ENCODE data around the gene PEA15.

DNA sequence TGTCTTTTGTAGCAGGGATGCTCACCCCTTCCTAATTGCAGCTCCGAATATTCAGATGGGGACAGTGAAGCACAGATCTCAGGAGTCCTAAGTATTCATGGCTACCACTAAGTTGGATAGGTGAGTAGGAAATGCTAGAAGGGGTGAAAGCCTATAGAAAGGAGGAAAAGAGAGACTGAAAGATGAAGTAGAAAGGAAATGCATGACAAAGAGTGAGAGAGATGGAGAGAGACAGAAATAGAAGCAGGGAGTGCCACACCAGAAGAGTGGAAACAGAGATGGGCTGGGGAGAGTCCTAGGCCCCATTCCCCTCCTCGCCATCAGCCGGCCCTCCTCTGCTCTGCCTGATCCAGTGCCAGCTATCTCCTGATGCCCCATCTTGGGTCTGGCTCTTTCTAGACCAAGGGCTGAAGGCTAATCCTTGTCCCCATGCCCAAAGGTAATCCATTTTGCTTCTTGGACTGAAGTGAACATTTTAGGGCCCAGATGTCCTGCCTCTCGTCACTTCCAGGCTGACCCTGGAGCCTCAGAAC lies 2.0 kb downstream of the PEA15 start:
- TF ChIP-seq YY1 (IDR thresholded peaks at IDR 0.05; ENCODE audit: insufficient read depth, insufficient read length) (no peak), ZNF274 (IDR thresholded peaks at IDR 0.05; ENCODE audit: low read depth, low read length) (no peak)

All from NT2/D1 (cell line).